Heart right ventricle (tissue), 16 donors: ENCODE data around the gene EPM2A. TPM values are rescaled to one million over a fixed set of nuclear protein-coding genes. Genes with fewer than 3 reads are reported as not detected.
A peak's percentile ranks its signal among the peaks of the same experiment; 100 is the strongest.

ENCODE experiments used
- ATAC-seq, 8 donors: fragments of 200-7000 bp; cut with Tn5 transposase; one replicate each; pipeline ENCODE4 v1.9.1; 2020; ENCODE audit warnings: mild to moderate bottlenecking in 8 of 8, moderate library complexity in 8 of 8, moderate number of reproducible peaks in 1 of 8
- DNase-seq, 2 donors: peaks; one replicate each; pipeline ENCODE4 v3.0.0-alpha.2; 2020
- H3K27ac ChIP-seq, 10 donors: fragments of 200-600 bp; sonication (generic) in 2 of 10; one replicate each; pipeline versions ENCODE4 v1.5.0 to v1.8.0; 2020 to 2022; ENCODE audit warnings: mild to moderate bottlenecking in 3 of 10
- H3K27me3 ChIP-seq, 7 donors: fragments of 200-600 bp; one replicate each; pipeline ENCODE4 v1.8.0; 2021 to 2022; ENCODE audit warnings: mild to moderate bottlenecking in 2 of 7
- H3K36me3 ChIP-seq, 9 donors: fragments of 200-600 bp; sonication (generic) in 1 of 9; one replicate each; pipeline versions ENCODE4 v1.5.0 to v1.8.0; 2020 to 2022; ENCODE audit warnings: mild to moderate bottlenecking in 2 of 9
- H3K4me1 ChIP-seq, 9 donors: fragments of 200-600 bp; sonication (generic) in 1 of 9; one replicate each; pipeline versions ENCODE4 v1.5.0 to v1.8.0; 2020 to 2022; ENCODE audit warnings: mild to moderate bottlenecking in 4 of 9
- H3K4me3 ChIP-seq, 10 donors: fragments of 200-600 bp; sonication (generic) in 2 of 10; one replicate each; pipeline versions ENCODE4 v1.5.0 to v1.8.0; 2020 to 2022; ENCODE audit warnings: mild to moderate bottlenecking in 7 of 10, moderate library complexity in 2 of 10
- H3K9me3 ChIP-seq, 11 donors: fragments of 200-600 bp in 10 of 11; sonication (generic) in 2 of 11; one replicate each; pipeline versions ENCODE4 v1.5.0 to v1.8.0; 2013 to 2022; ENCODE audit warnings: mild to moderate bottlenecking in 2 of 11, control low read depth in 1 of 11, moderate library complexity in 1 of 11
- WGBS, 2 donors: extraction: QIAGEN DNeasy Blood & Tissue Kit; methylation state at CpG; one replicate each; pipeline ENCODE4 v1.1.7; 2013; ENCODE audit warnings: inconsistent platforms in 1 of 2; 5-methylcytosine and 5-hydroxymethylcytosine counted together
- intact Hi-C, 10 donors: fragments of 100-400 bp; cut with DNase I; formaldehyde crosslinking; loops; one replicate each; pipeline versions ENCODE4 v1.11.1 to v1.14.2; 2022
- polyA plus RNA-seq, 2 donors: library from polyadenylated mRNA; stranded (reverse); fragments of 200-250 nt; gene quantifications; one replicate each; pipeline ENCODE4 v1.2.3, GENCODE V29; 2013
- total RNA-seq, 10 donors: library from RNA; stranded (reverse); fragmentation: NEBNext Ultra II Directional in 3 of 10; extraction: Animal tissue kit (Norgen Biotek cat#: 25700) in 3 of 10; gene quantifications; one replicate each; pipeline versions ENCODE4 v1.2.1 to v1.2.4, GENCODE V29; 2021 to 2023
- TF ChIP-seq, protein P1 (sequence below), 9 donors: fragments of 200-600 bp; sonication (generic) in 2 of 9; IDR thresholded peaks; one replicate each; pipeline versions ENCODE4 v1.5.0 to v1.8.0; 2021 to 2022; ENCODE audit warnings: antibody characterized with exemption in 9 of 9, mild to moderate bottlenecking in 5 of 9, moderate library complexity in 1 of 9
- donor health status: Arrhythmogenic right ventricular cardiomyopathy.
- donor health status: ischemic (EF 13 %, LVEDD 7.1; RV severe dilation, severe dysfunction).
- donor health status: healthy with polysubstance abuse.
- donor health status: DM: no; HTN: yes; CAD: no.
- donor health status: DM: no; HTN: no; CAD: no.
- donor health status: ischemic (EF 25% LVEDD 6.9; RV normal size, moderate dysfunction).
- donor health status: ischemic (EF 25% LVEDD 5.7; RV mildly dilated, moderate dysfunction).
- donor health status: healthy.
- donor health status: DM: yes; HTN: yes; CAD: no.
- donor health status: Ischemic cardiomyopathy.
- donor health status: ischemic (EF 35%, LVEDD 5.7; RV mildly dilated, moderate dysfunction).
- donor health status: nonischemic (EF 11% LVEDD 7.7; RV severe dilation, severe dysfunction).
- donor health status: DM: yes; HTN: yes; CAD: no.
- donor health status: PGD.
- donor health status: ischemic (EF 29% LVEDD 5.4; RV normal size, mild dysfunction).
- donor health status: nonischemic (EF 23%, LVEDD 6.1; RV moderate dilation, normal function).

EPM2A gene
- total and polyA plus RNA-seq, 12 donors, result 11.0 to 60.9 (median 43.2) TPM

DNA sequence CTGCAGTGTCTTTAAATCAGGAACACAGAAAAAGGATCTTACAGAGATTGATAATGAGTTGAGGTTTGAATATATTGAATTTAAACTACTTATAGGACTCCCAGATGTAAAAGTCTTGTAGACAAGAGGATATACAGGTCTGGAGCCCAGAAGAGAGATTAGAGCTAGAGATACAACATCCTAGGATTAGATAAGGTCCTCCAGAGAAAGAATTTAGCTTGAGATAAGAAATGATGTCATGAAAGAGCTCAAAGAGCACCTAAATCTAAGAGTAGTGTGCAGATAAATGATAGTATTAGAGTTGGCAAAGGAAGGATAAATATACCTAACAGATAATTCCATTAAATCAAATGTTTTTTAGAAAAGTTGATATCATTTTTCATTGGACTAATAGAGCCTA, 23.9 kb downstream of the EPM2A start:
- intact Hi-C loops, result no loop called here
- TF ChIP-seq, protein P1, sequence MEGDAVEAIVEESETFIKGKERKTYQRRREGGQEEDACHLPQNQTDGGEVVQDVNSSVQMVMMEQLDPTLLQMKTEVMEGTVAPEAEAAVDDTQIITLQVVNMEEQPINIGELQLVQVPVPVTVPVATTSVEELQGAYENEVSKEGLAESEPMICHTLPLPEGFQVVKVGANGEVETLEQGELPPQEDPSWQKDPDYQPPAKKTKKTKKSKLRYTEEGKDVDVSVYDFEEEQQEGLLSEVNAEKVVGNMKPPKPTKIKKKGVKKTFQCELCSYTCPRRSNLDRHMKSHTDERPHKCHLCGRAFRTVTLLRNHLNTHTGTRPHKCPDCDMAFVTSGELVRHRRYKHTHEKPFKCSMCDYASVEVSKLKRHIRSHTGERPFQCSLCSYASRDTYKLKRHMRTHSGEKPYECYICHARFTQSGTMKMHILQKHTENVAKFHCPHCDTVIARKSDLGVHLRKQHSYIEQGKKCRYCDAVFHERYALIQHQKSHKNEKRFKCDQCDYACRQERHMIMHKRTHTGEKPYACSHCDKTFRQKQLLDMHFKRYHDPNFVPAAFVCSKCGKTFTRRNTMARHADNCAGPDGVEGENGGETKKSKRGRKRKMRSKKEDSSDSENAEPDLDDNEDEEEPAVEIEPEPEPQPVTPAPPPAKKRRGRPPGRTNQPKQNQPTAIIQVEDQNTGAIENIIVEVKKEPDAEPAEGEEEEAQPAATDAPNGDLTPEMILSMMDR (IDR thresholded peaks at IDR 0.05), result no peak
- no peaks in the 10 kb centered on the region for H3K27me3 ChIP-seq

DNA sequence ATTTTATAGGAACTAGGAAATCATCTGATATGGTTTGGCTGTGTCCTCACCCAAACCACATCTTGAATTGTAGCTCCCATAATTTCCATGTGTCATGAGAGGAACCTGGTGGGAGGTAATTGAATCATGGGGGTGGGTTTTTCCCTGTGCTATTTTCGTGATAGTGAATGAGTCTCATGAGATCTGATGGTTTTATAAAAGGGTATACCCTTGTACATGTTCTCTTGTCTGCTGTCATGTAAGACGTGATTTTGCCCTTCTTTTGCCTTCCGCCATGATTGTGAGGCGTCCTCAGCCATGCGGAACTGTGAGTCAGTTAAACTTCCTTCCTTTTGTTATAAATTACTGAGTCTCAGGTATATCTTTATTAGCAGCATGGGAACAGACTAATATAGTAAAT, 27.9 kb downstream of the EPM2A start:
- Histone ChIP-seq H3K27me3 (no peaks in the 10 kb centered on the region), H3K9me3 (peaks cover 0 to 4% (median 0%) of the 10 kb centered on the region in 11 donors), H3K36me3 (peaks cover 0 to 12% (median 0%) of the 10 kb centered on the region in 9 donors), H3K4me1 (peaks cover 0 to 25% (median 4%) of the 10 kb centered on the region in 9 donors), H3K4me3 (no peak overlapping the region), H3K27ac (no peak overlapping the region)
- 96 to 97% methylated on average over 5 of the region's 5 CpGs for WGBS, 2 donors
- TF ChIP-seq, protein P1 (IDR thresholded peaks at IDR 0.05), result no peak
- ATAC-seq (no peak), DNase-seq (no peak)
- intact Hi-C loops, result loop anchor here in 1 of 10 donors (10.0 kb wide), 1 partner anchor 1123 kb away; no protein-coding TSS in a partner anchor

More for the DNA sequence above, 23.9 kb downstream of the EPM2A start:
- Histone ChIP-seq H3K4me3 (no peak overlapping the region), H3K27ac (no peak overlapping the region), H3K36me3 (peaks cover 0 to 20% (median 0%) of the 10 kb centered on the region in 9 donors), H3K4me1 (peaks cover 0 to 9% (median 0%) of the 10 kb centered on the region in 9 donors), H3K9me3 (peaks cover 0 to 16% (median 0%) of the 10 kb centered on the region in 11 donors)
- ATAC-seq, result no peak
- DNase-seq, result no peak

DNA sequence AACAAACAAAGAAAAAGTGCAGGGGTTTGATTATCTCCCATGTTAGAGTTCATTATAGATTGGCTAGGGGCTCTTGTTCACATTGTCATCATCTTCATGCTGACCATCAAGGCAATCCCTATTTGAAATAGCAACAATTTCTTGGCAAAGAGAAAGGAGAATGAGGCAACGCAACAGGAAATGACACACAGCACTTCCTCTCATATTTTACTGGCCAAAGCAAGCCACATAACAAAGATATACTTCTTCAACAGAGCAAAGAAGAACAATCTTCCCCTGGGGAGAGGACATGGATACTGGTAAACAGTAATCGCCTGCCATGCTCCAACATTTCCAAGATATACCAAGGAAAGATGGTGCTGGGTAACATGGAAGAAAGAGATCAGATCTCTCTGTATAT, 29.8 kb downstream of the EPM2A start:
- intact Hi-C loops, result loop anchor here in 1 of 10 donors (10.0 kb wide), 1 partner anchor 1121 kb away; no protein-coding TSS in a partner anchor
- H3K27me3 ChIP-seq, result no peaks in the 10 kb centered on the region
- peak in 1 of 8 donors; percentile 45 for ATAC-seq

DNA sequence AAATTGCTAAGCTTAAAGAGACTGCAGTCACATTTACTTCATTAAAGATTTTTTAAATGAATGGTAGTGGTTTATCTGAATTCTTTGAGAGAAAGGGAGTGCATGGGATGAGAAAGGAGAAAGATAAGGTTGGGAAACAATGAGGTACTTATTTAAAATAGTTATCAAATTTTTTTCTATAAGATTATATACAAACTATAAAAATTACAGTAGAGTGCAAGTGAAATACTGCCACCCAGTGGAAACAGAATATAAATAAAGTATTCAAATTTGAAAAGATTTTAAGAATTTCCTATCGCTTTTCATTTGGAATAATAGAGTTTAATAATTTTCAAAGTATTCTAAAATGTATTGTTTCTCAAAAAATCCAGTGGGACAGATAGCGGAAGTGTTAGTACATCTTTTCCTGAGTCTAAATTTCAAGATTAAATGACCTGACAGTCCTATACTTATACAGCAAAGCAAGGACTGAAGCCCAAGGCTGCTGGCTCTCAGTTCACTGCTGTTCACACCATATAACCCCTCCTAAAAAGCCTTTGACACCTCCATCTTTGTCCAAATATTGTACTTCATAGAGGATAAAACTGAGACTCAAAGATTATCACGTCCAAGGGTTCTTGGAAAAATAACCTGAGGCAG, 31.1 kb downstream of the EPM2A start:
- TF ChIP-seq, protein P1 (IDR thresholded peaks at IDR 0.05), result peak; percentile 10 to 72 (median 59)
- Histone ChIP-seq H3K4me3 (no peak overlapping the region), H3K4me1 (peaks cover 0 to 25% (median 4%) of the 10 kb centered on the region in 9 donors), H3K9me3 (no peaks in the 10 kb centered on the region), H3K27me3 (no peaks in the 10 kb centered on the region), H3K27ac (no peak overlapping the region), H3K36me3 (peaks cover 0 to 12% (median 0%) of the 10 kb centered on the region in 9 donors)
- 47 to 53% methylated on average over 3 of the region's 3 CpGs for WGBS, 2 donors
- DNase-seq (no peak), ATAC-seq (no peak)
- intact Hi-C loops, result loop anchor here in 1 of 10 donors (10.0 kb wide), 1 partner anchor 1119 kb away; no protein-coding TSS in a partner anchor

More for the DNA sequence above, 29.8 kb downstream of the EPM2A start:
- no peaks in the 10 kb centered on the region for H3K9me3 ChIP-seq
- no peak for DNase-seq
- H3K27ac ChIP-seq, result no peak overlapping the region
- TF ChIP-seq, protein P1 (IDR thresholded peaks at IDR 0.05), result no peak
- no peak overlapping the region for H3K4me3 ChIP-seq
- 51 to 57% methylated on average over 2 of the region's 2 CpGs for WGBS, 2 donors
- H3K4me1 ChIP-seq, result peaks cover 0 to 25% (median 4%) of the 10 kb centered on the region in 9 donors
- peaks cover 0 to 12% (median 0%) of the 10 kb centered on the region in 9 donors for H3K36me3 ChIP-seq
